ENCODE results near the gene HK3. TPM values are rescaled to one million over a fixed set of nuclear protein-coding genes. Genes with fewer than 3 reads are reported as not detected.

Gene HK3
- polyA plus RNA-seq, 4 donors: 0.30 to 7.5 (median 1.5) TPM

DNA sequence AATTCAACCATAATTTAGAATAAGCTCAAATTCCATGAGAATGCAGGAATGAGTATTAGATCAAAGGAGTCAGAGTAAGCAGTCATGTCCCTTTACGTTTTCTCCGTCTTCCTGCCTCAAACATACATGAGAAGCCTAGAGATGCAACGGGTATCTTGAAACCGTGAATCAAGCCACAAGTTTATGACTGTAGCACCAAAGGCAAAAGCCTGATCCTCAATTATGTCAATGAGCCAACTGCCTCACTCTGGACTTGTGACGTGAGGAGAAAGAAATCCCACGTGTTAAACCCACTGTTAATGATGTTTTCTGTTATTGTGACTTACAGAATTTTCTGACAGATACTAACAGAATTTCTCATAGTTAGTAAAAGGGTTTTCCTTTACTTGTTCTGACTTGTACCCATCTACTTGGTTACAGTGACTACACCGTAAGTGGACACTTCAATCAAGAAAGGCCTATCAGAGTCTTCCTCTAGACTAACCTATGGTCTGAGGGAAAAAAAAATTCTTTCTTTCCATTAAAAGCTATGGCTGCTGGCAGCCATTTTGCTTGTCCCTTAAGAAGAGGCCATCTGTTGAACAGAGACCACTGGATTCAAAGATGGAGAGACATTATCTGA, 35.3 kb upstream of the HK3 start:
- Histone ChIP-seq H3K4me3 (ENCODE audit: low read depth in 1 of 3, low read length in 3 of 3) (no peak overlapping the region), H3K36me3 (ENCODE audit: control insufficient read depth in 3 of 3, insufficient read depth in 2 of 3, low read depth in 1 of 3, low read length in 3 of 3) (peaks cover 2 to 13% (median 12%) of the 10 kb centered on the region in 3 donors), H3K4me1 (ENCODE audit: control insufficient read depth in 3 of 3, insufficient read depth in 2 of 3, low read depth in 1 of 3, low read length in 2 of 3) (no peaks in the 10 kb centered on the region), H3K27me3 (ENCODE audit: control insufficient read depth in 3 of 3, insufficient read depth in 3 of 3, low read length in 3 of 3) (no peaks in the 10 kb centered on the region), H3K9me3 (ENCODE audit: control insufficient read depth in 2 of 2, insufficient read depth in 1 of 2, low read depth in 1 of 2, low read length in 1 of 2) (no peaks in the 10 kb centered on the region), H3K27ac (ENCODE audit: low read depth in 1 of 3, low read length in 2 of 3) (no peak overlapping the region)
- no peak for FAIRE-seq
- DNase-seq: no peak
- WGBS, 3 donors: 86 to 94% (median 89%) methylated on average over 7 of the region's 7 CpGs

DNA sequence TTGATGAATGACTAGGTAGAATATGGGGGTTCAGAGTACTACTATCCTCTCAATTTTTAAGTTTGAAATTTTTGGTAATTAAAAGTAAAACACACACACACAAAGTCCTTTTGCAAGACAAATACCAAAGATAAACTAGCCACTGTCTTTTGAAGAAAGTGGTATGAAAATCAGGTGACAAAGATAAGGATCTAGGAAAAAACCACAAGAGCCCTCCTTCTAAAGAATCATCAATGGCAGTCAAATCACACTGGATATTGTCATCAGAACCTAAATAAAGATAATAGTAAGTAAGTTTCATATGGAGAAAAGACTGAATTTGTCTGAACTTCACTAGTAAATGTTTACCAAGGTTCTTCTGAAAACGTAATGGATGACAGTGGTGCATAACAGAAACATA, 30.5 kb upstream of the HK3 start:
- WGBS, 3 donors: 85 to 92% (median 88%) methylated on average over 1 of the region's 1 CpG
- no peak overlapping the region for H3K27ac ChIP-seq (ENCODE audit: low read depth in 1 of 3, low read length in 2 of 3)
- H3K27me3 ChIP-seq (ENCODE audit: control insufficient read depth in 3 of 3, insufficient read depth in 3 of 3, low read length in 3 of 3): no peaks in the 10 kb centered on the region
- FAIRE-seq (no peak), DNase-seq (no peak)
- H3K4me1 ChIP-seq (ENCODE audit: control insufficient read depth in 3 of 3, insufficient read depth in 2 of 3, low read depth in 1 of 3, low read length in 2 of 3): no peaks in the 10 kb centered on the region
- no peaks in the 10 kb centered on the region for H3K9me3 ChIP-seq (ENCODE audit: control insufficient read depth in 2 of 2, insufficient read depth in 1 of 2, low read depth in 1 of 2, low read length in 1 of 2)
- H3K36me3 ChIP-seq (ENCODE audit: control insufficient read depth in 3 of 3, insufficient read depth in 2 of 3, low read depth in 1 of 3, low read length in 3 of 3): peaks cover 2 to 12% (median 6%) of the 10 kb centered on the region in 3 donors
- H3K4me3 ChIP-seq (ENCODE audit: low read depth in 1 of 3, low read length in 3 of 3): no peak overlapping the region

DNA sequence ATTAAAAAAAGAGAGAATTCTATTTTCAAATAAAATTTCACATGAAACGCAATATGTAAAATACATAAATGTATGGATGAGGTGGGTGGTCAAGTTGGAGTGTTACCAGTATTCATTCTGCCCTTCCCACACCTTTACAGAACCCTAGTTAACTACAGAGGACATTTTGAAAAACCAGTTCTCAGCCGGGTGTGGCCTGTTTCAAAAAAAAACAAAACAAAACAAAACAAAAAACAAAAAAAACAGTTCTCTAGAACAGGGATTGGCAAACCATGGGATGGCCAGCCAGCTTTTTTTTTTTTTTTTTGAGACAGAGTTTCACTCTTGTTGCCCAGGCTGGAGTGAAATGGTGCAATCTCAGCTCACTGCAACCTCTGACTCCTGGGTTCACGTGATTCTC, 28.4 kb upstream of the HK3 start:
- peaks cover 1 to 10% (median 3%) of the 10 kb centered on the region in 3 donors for H3K36me3 ChIP-seq (ENCODE audit: control insufficient read depth in 3 of 3, insufficient read depth in 2 of 3, low read depth in 1 of 3, low read length in 3 of 3)
- H3K4me1 ChIP-seq (ENCODE audit: control insufficient read depth in 3 of 3, insufficient read depth in 2 of 3, low read depth in 1 of 3, low read length in 2 of 3): no peaks in the 10 kb centered on the region
- no peak overlapping the region for H3K4me3 ChIP-seq (ENCODE audit: low read depth in 1 of 3, low read length in 3 of 3)
- no peak for FAIRE-seq
- no peaks in the 10 kb centered on the region for H3K9me3 ChIP-seq (ENCODE audit: control insufficient read depth in 2 of 2, insufficient read depth in 1 of 2, low read depth in 1 of 2, low read length in 1 of 2)
- H3K27me3 ChIP-seq (ENCODE audit: control insufficient read depth in 3 of 3, insufficient read depth in 3 of 3, low read length in 3 of 3): no peaks in the 10 kb centered on the region
- WGBS, 3 donors: 91 to 93% (median 93%) methylated on average over 3 of the region's 3 CpGs
- no peak overlapping the region for H3K27ac ChIP-seq (ENCODE audit: low read depth in 1 of 3, low read length in 2 of 3)
- DNase-seq: no peak

GRCh38 chr5:176922817-176923216, 23.7 kb upstream of the HK3 start:
- Histone ChIP-seq H3K27ac (ENCODE audit: low read depth in 1 of 3, low read length in 2 of 3) (no peak overlapping the region), H3K9me3 (ENCODE audit: control insufficient read depth in 2 of 2, insufficient read depth in 1 of 2, low read depth in 1 of 2, low read length in 1 of 2) (no peaks in the 10 kb centered on the region), H3K4me1 (ENCODE audit: control insufficient read depth in 3 of 3, insufficient read depth in 2 of 3, low read depth in 1 of 3, low read length in 2 of 3) (no peaks in the 10 kb centered on the region), H3K27me3 (ENCODE audit: control insufficient read depth in 3 of 3, insufficient read depth in 3 of 3, low read length in 3 of 3) (no peaks in the 10 kb centered on the region), H3K4me3 (ENCODE audit: low read depth in 1 of 3, low read length in 3 of 3) (no peak overlapping the region), H3K36me3 (ENCODE audit: control insufficient read depth in 3 of 3, insufficient read depth in 2 of 3, low read depth in 1 of 3, low read length in 3 of 3) (peaks cover 1 to 5% (median 2%) of the 10 kb centered on the region in 3 donors)
- DNase-seq (no peak), FAIRE-seq (no peak)
- 68 to 83% (median 81%) methylated on average over 2 of the region's 2 CpGs for WGBS, 3 donors

GRCh38 chr5:176921714-176922113, 22.6 kb upstream of the HK3 start:
- FAIRE-seq: no peak
- WGBS, 3 donors: 90 to 91% (median 90%) methylated on average over 3 of the region's 3 CpGs
- H3K4me1 ChIP-seq (ENCODE audit: control insufficient read depth in 3 of 3, insufficient read depth in 2 of 3, low read depth in 1 of 3, low read length in 2 of 3): no peaks in the 10 kb centered on the region

GRCh38 chr5:176918613-176919012, 19.5 kb upstream of the HK3 start:
- no peaks in the 10 kb centered on the region for H3K27me3 ChIP-seq (ENCODE audit: control insufficient read depth in 3 of 3, insufficient read depth in 3 of 3, low read length in 3 of 3)
- no peaks in the 10 kb centered on the region for H3K4me1 ChIP-seq (ENCODE audit: control insufficient read depth in 3 of 3, insufficient read depth in 2 of 3, low read depth in 1 of 3, low read length in 2 of 3)
- peaks cover 2 to 13% (median 3%) of the 10 kb centered on the region in 3 donors for H3K36me3 ChIP-seq (ENCODE audit: control insufficient read depth in 3 of 3, insufficient read depth in 2 of 3, low read depth in 1 of 3, low read length in 3 of 3)
- H3K27ac ChIP-seq (ENCODE audit: low read depth in 1 of 3, low read length in 2 of 3): no peak overlapping the region
- DNase-seq (no peak), FAIRE-seq (no peak)
- 95 to 97% (median 96%) methylated on average over 6 of the region's 6 CpGs for WGBS, 3 donors
- H3K9me3 ChIP-seq (ENCODE audit: control insufficient read depth in 2 of 2, insufficient read depth in 1 of 2, low read depth in 1 of 2, low read length in 1 of 2): no peaks in the 10 kb centered on the region
- H3K4me3 ChIP-seq (ENCODE audit: low read depth in 1 of 3, low read length in 3 of 3): no peak overlapping the region

More at GRCh38 chr5:176921714-176922113, 22.6 kb upstream of the HK3 start:
- DNase-seq: no peak
- H3K9me3 ChIP-seq (ENCODE audit: control insufficient read depth in 2 of 2, insufficient read depth in 1 of 2, low read depth in 1 of 2, low read length in 1 of 2): no peaks in the 10 kb centered on the region
- no peaks in the 10 kb centered on the region for H3K27me3 ChIP-seq (ENCODE audit: control insufficient read depth in 3 of 3, insufficient read depth in 3 of 3, low read length in 3 of 3)
- no peak overlapping the region for H3K27ac ChIP-seq (ENCODE audit: low read depth in 1 of 3, low read length in 2 of 3)
- no peak overlapping the region for H3K4me3 ChIP-seq (ENCODE audit: low read depth in 1 of 3, low read length in 3 of 3)
- H3K36me3 ChIP-seq (ENCODE audit: control insufficient read depth in 3 of 3, insufficient read depth in 2 of 3, low read depth in 1 of 3, low read length in 3 of 3): peaks cover 1 to 8% (median 2%) of the 10 kb centered on the region in 3 donors

DNA sequence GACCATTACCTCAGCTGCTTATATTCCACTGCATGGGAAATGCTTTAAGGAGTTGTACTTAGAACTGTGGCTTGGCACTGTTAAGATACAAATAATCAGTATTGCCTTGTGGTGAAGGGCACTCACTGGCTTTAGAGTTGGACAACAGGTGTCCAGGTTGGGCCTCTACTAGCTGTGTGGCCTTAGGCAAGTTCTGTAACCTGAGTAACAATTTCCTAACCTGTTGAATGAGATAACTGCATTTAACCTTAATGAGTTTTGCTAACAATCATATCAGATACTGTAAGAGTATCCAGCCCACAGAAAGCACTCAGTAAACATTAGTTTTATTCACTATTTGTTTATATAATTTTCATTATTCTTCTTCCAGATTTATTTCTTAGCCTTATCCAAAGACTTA, 17.2 kb upstream of the HK3 start:
- no peaks in the 10 kb centered on the region for H3K4me1 ChIP-seq (ENCODE audit: control insufficient read depth in 3 of 3, insufficient read depth in 2 of 3, low read depth in 1 of 3, low read length in 2 of 3)
- no peak overlapping the region for H3K4me3 ChIP-seq (ENCODE audit: low read depth in 1 of 3, low read length in 3 of 3)
- H3K36me3 ChIP-seq (ENCODE audit: control insufficient read depth in 3 of 3, insufficient read depth in 2 of 3, low read depth in 1 of 3, low read length in 3 of 3): peaks cover 2 to 12% (median 2%) of the 10 kb centered on the region in 3 donors
- DNase-seq: no peak
- no peaks in the 10 kb centered on the region for H3K9me3 ChIP-seq (ENCODE audit: control insufficient read depth in 2 of 2, insufficient read depth in 1 of 2, low read depth in 1 of 2, low read length in 1 of 2)
- H3K27me3 ChIP-seq (ENCODE audit: control insufficient read depth in 3 of 3, insufficient read depth in 3 of 3, low read length in 3 of 3): no peaks in the 10 kb centered on the region
- no peak overlapping the region for H3K27ac ChIP-seq (ENCODE audit: low read depth in 1 of 3, low read length in 2 of 3)
- FAIRE-seq: no peak

DNA sequence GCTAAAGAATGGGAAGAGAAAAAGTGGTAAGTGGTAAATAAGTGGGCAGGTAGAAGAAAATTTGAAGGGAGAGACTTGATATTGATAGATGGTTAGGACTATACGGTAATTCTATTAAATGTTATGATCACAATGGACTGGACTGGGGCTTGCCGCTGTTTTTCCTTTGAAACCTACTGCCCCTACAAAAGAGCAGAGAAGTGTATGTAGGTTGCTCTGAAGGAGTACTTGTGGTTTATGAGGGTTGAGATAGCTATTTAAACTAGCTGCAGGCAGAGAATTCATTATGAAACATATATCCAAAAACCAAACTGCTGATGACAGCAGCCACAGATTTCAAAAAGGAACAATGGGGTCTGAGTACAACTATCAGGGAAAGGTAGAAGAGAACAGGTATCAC, 16.8 kb upstream of the HK3 start:
- H3K4me3 ChIP-seq (ENCODE audit: low read depth in 1 of 3, low read length in 3 of 3): no peak overlapping the region
- H3K36me3 ChIP-seq (ENCODE audit: control insufficient read depth in 3 of 3, insufficient read depth in 2 of 3, low read depth in 1 of 3, low read length in 3 of 3): peaks cover 2 to 12% (median 2%) of the 10 kb centered on the region in 3 donors
- DNase-seq: no peak
- FAIRE-seq: no peak
- H3K27me3 ChIP-seq (ENCODE audit: control insufficient read depth in 3 of 3, insufficient read depth in 3 of 3, low read length in 3 of 3): no peaks in the 10 kb centered on the region
- H3K27ac ChIP-seq (ENCODE audit: low read depth in 1 of 3, low read length in 2 of 3): no peak overlapping the region
- 72 to 96% (median 94%) methylated on average over 2 of the region's 2 CpGs for WGBS, 3 donors
- H3K9me3 ChIP-seq (ENCODE audit: control insufficient read depth in 2 of 2, insufficient read depth in 1 of 2, low read depth in 1 of 2, low read length in 1 of 2): no peaks in the 10 kb centered on the region
- no peaks in the 10 kb centered on the region for H3K4me1 ChIP-seq (ENCODE audit: control insufficient read depth in 3 of 3, insufficient read depth in 2 of 3, low read depth in 1 of 3, low read length in 2 of 3)

GRCh38 chr5:176912115-176912514, 13.0 kb upstream of the HK3 start:
- Histone ChIP-seq H3K27ac (ENCODE audit: low read depth in 1 of 3, low read length in 2 of 3) (no peak overlapping the region), H3K27me3 (ENCODE audit: control insufficient read depth in 3 of 3, insufficient read depth in 3 of 3, low read length in 3 of 3) (no peaks in the 10 kb centered on the region), H3K4me1 (ENCODE audit: control insufficient read depth in 3 of 3, insufficient read depth in 2 of 3, low read depth in 1 of 3, low read length in 2 of 3) (no peaks in the 10 kb centered on the region), H3K9me3 (ENCODE audit: control insufficient read depth in 2 of 2, insufficient read depth in 1 of 2, low read depth in 1 of 2, low read length in 1 of 2) (no peaks in the 10 kb centered on the region), H3K36me3 (ENCODE audit: control insufficient read depth in 3 of 3, insufficient read depth in 2 of 3, low read depth in 1 of 3, low read length in 3 of 3) (peaks cover under 1 to 13% (median 6%) of the 10 kb centered on the region in 3 donors), H3K4me3 (ENCODE audit: low read depth in 1 of 3, low read length in 3 of 3) (no peak overlapping the region)
- 68 to 78% (median 71%) methylated on average over 2 of the region's 2 CpGs for WGBS, 3 donors
- DNase-seq (no peak), FAIRE-seq (no peak)
